AG10803 (cell line): ENCODE data around the gene OPN1MW3.

ENCODE experiments used
- DNase-seq: peaks from one replicate; pipeline ENCODE4 v3.0.0; 2010; ENCODE audit warnings: low read depth
- H3K4me3 ChIP-seq: 2 replicates; pipeline ENCODE4 v1.5.1; 2011; ENCODE audit warnings: mild to moderate bottlenecking, low read length, control low read depth
- TF ChIP-seq, protein P1 (sequence below): conservative IDR thresholded peaks from 2 replicates; pipeline ENCODE4 v1.5.1; 2011; ENCODE audit warnings: mild to moderate bottlenecking, low read length, control low read depth, inconsistent platforms

The OPN1MW3 gene

DNA sequence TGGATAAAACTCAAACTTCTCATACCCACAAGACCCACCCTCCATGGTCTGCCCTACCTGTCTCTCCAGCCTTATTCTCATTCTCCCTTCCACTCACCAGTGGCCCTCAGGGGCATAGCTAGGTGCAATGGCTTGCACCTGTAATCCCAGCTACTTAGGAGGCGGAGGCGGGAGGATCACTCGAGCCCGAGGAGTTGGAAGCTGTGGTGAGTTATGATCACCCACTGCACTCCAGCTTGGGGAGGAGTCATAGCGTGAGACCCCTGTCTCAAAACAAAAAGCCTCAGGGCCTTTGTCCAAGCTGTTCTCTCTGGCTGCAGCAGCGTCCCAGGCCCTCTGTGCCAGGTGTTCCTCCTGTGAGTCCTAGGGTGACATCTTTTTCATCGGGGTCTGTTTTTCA, 54.7 kb downstream of the OPN1MW3 start:
- TF ChIP-seq, protein P1, sequence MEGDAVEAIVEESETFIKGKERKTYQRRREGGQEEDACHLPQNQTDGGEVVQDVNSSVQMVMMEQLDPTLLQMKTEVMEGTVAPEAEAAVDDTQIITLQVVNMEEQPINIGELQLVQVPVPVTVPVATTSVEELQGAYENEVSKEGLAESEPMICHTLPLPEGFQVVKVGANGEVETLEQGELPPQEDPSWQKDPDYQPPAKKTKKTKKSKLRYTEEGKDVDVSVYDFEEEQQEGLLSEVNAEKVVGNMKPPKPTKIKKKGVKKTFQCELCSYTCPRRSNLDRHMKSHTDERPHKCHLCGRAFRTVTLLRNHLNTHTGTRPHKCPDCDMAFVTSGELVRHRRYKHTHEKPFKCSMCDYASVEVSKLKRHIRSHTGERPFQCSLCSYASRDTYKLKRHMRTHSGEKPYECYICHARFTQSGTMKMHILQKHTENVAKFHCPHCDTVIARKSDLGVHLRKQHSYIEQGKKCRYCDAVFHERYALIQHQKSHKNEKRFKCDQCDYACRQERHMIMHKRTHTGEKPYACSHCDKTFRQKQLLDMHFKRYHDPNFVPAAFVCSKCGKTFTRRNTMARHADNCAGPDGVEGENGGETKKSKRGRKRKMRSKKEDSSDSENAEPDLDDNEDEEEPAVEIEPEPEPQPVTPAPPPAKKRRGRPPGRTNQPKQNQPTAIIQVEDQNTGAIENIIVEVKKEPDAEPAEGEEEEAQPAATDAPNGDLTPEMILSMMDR, result no peak
- no peak overlapping the region for H3K4me3 ChIP-seq
- no peak for DNase-seq

DNA sequence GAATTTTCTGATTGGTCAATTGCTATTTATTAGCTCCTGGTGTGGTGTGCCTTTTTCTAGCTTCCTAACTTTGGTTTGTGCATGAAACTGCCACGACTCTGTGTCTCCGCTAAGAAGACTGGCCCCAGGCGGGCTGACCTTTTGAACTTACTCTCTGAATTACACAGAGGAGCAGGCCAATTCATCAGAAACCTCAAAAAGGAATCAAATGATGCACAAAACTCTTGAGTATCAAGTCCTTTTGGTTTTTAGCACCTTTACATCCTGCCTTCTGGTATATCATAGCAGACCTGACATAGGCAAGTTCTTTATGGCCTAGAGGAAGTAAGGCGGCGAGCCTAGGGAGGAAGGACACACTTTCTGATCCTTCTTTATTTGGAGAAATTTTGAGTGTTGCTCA, 55.8 kb downstream of the OPN1MW3 start:
- TF ChIP-seq, protein P1, result no peak
- H3K4me3 ChIP-seq, result no peak overlapping the region
- DNase-seq, result no peak

DNA sequence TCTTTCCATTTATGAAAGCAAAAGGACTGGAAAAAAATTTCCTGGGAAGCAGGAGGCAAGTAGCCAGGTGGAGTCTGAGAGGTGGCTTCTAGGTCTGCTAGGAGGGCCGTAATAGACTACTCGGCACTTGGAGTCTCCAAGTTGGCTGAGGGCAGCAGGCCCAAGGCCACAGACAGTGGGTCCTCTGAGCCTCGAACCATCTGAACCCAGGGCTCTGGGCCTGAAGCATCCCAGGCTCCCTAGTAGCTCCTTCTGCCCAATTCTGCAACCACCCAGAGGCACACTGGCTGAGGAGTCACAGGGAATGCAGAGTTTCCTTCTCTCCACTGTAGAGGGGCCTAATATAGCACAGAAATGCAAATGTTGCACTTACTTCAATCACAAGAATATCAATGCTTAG, 58.0 kb downstream of the OPN1MW3 start:
- H3K4me3 ChIP-seq, result no peak overlapping the region
- TF ChIP-seq, protein P1, result no peak
- DNase-seq, result no peak

DNA sequence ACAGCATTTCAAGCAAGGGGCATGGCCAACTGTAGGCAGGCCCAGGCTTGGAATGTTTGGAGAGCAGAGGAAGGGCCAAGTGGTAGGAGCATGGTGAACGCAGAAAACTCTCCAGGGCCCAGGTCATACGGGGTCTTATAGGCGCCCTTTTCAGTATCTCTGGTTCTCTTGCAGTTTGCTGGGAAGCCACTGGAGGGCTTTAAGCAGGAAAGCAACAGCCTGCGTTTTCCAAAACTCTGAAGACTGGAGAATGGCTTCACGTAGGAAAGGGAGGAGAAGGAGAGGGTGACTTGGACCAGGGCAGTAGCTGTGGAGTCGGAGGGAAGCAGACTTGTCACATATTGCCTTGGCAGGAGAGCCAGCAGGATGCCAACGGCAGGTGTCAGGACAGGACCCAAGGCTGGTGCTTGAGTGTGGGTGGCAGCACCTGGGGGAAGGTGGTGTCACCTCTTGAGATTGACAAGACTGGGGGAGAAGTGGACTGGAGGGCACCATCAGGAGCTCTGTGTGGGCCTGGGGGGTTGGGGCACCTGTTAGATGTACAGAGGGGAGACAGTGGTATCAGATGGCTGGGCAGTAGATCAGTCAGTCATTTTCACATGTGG, 60.1 kb downstream of the OPN1MW3 start:
- TF ChIP-seq, protein P1, result peak; percentile 57
- H3K4me3 ChIP-seq, result no peak overlapping the region
- DNase-seq, result peak; percentile 26

DNA sequence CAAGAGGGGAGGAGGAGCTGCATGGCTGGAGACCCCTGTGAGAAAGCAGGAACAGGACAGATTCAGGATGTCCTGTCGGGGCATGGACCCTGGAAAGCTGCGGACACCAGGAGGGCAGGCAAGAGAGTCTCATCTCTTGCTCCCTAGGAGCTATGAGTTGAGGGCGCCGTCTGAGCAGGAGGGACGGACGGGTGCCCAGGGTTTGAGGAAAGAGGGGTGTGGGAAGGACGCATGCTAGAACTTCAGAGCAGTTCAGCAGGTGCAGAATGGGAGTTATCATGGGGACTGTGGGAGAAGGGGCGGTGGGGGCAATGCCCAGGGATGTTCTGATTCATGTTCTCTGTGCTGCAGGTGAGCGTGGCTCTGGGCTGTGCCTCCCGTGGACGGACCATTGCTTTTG, 63.0 kb downstream of the OPN1MW3 start:
- TF ChIP-seq, protein P1, result no peak
- DNase-seq, result no peak
- no peak overlapping the region for H3K4me3 ChIP-seq
